SJSA1 (cell line): Measurements from ENCODE around the gene SPTBN5. TPM values are rescaled to one million over a fixed set of nuclear protein-coding genes. Genes with fewer than 3 reads are reported as not detected.

ENCODE experiments used
- DNase-seq, 2 experiments: peaks; one replicate each; pipeline ENCODE4 v3.0.0-alpha.2; 2015 to 2020; ENCODE audit warnings: low spot score in 2 of 2, low read depth in 1 of 2
- H3K27ac ChIP-seq: fragments of 250-450 bp; sonication (Bioruptor Pico); 2 replicates; pipeline ENCODE4 v1.5.1; 2020; ENCODE audit warnings: mild to moderate bottlenecking, moderate library complexity
- H3K27me3 ChIP-seq: fragments of 250-450 bp; sonication (Bioruptor Pico); replicated peaks from 2 replicates; pipeline ENCODE4 v1.5.1; 2020; ENCODE audit warnings: mild to moderate bottlenecking, moderate library complexity
- H3K36me3 ChIP-seq: fragments of 250-450 bp; sonication (Bioruptor Pico); 2 replicates; pipeline ENCODE4 v1.5.1; 2020; ENCODE audit warnings: mild to moderate bottlenecking
- H3K4me1 ChIP-seq: fragments of 250-450 bp; sonication (Bioruptor Pico); replicated peaks from 2 replicates; pipeline ENCODE4 v1.6.1; 2021; ENCODE audit warnings: mild to moderate bottlenecking
- H3K4me3 ChIP-seq: fragments of 250-450 bp; sonication (Bioruptor Pico); 2 replicates; pipeline ENCODE4 v1.5.1; 2020; ENCODE audit warnings: mild to moderate bottlenecking
- H3K9me3 ChIP-seq: fragments of 250-450 bp; sonication (Bioruptor Pico); replicated peaks from 2 replicates; pipeline ENCODE4 v1.5.1; 2020; ENCODE audit warnings: mild to moderate bottlenecking
- total RNA-seq: library from RNA; depleted of rRNA; stranded (reverse); fragments of >200 nt; shearing (Covaris generic); gene quantifications from 2 replicates; pipeline ENCODE4 v1.2.3, GENCODE V29; 2014

The SPTBN5 gene
- total RNA-seq, 1 experiment from 2014 or later, result 0.34 TPM

DNA sequence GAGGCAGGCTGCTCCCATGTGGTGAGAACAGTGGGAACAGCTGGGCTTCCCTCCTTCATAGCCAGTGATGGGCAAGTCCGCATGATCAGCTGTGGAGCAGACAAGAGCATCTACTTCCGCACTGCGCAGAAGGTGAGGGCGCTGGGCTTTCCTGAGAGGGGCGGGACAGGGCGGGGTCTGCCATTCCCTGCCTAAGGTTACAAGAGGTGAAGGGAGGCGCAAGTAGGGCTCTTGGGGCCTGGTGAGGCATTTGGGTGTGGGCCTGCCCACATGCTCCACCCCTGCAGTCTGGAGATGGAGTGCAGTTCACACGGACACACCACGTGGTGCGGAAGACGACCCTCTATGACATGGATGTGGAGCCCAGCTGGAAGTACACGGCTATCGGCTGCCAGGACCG is 76.5 kb downstream of the SPTBN5 start:
- no peak overlapping the region for H3K4me3 ChIP-seq
- H3K36me3 ChIP-seq, result peaks cover 59% of the 10 kb centered on the region
- H3K27me3 ChIP-seq, result no peaks in the 10 kb centered on the region
- H3K9me3 ChIP-seq, result no peaks in the 10 kb centered on the region
- H3K27ac ChIP-seq, result no peak overlapping the region
- DNase-seq, result no peak
- H3K4me1 ChIP-seq, result no peaks in the 10 kb centered on the region

DNA sequence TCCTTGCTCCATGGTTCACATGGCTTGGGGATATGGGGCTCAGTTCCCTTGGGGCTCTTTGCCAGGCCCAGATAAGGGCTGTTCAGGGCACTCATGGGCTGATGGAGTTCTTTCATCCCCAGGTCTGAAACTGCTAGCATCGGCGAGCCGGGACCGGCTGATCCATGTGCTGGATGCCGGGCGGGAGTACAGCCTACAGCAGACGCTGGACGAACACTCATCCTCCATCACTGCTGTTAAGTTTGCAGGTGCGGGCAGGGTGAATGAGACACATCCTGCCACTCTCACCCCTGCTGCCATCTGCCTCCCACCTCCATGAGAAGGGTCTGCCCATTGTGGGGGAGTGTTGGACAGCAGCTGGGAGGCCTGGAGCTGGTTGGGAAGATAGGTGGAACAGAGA is 77.1 kb downstream of the SPTBN5 start:
- Histone ChIP-seq H3K4me3 (no peak overlapping the region), H3K9me3 (no peaks in the 10 kb centered on the region), H3K27ac (no peak overlapping the region), H3K27me3 (no peaks in the 10 kb centered on the region), H3K36me3 (peaks cover 60% of the 10 kb centered on the region), H3K4me1 (no peaks in the 10 kb centered on the region)
- no peak for DNase-seq

DNA sequence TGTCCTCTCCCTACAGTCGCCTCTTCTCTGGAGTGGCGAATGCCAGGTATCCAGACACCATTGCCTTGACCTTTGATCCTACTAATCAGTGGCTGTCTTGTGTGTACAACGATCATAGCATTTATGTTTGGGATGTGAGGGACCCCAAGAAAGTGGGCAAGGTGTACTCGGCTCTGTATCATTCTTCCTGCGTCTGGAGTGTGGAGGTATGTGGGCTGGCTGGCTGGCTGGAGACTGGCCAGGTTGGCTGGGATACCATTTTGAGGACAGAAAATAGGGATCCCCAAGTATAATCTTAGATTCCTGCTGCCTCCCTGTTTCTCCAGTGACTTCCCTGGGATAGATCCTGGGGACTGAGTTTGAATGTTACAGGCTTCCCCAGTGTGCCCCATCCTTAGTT is 79.3 kb downstream of the SPTBN5 start:
- H3K27ac ChIP-seq, result no peak overlapping the region
- no peaks in the 10 kb centered on the region for H3K27me3 ChIP-seq
- H3K4me1 ChIP-seq, result peaks cover 12% of the 10 kb centered on the region
- no peak overlapping the region for H3K4me3 ChIP-seq
- no peak for DNase-seq
- no peaks in the 10 kb centered on the region; the same call in 1 of the 2 replicates for H3K9me3 ChIP-seq
- peaks cover 64% of the 10 kb centered on the region for H3K36me3 ChIP-seq

DNA sequence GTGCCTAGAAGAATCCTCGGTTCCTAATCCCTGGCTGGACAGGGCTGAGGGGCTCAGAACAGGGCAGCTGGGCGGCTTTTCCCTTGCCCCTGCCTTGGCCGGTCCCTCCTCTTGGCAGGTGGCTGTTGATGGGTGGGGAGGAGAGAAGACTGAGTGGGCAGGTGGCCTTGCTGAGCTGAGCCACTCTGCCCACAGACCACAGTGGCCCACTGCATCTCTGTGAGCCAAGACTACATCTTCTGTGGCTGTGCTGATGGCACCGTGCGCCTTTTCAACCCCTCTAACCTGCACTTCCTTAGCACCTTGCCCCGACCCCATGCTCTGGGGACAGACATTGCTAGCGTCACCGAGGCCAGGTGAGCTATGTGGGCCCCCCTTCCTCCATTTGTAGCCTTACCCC is 80.4 kb downstream of the SPTBN5 start:
- Histone ChIP-seq H3K27me3 (no peaks in the 10 kb centered on the region), H3K36me3 (peaks cover 56% of the 10 kb centered on the region), H3K27ac (no peak overlapping the region), H3K4me1 (peaks cover 22% of the 10 kb centered on the region), H3K4me3 (no peak overlapping the region), H3K9me3 (no peaks in the 10 kb centered on the region; the same call in 1 of the 2 replicates)
- DNase-seq, result no peak

DNA sequence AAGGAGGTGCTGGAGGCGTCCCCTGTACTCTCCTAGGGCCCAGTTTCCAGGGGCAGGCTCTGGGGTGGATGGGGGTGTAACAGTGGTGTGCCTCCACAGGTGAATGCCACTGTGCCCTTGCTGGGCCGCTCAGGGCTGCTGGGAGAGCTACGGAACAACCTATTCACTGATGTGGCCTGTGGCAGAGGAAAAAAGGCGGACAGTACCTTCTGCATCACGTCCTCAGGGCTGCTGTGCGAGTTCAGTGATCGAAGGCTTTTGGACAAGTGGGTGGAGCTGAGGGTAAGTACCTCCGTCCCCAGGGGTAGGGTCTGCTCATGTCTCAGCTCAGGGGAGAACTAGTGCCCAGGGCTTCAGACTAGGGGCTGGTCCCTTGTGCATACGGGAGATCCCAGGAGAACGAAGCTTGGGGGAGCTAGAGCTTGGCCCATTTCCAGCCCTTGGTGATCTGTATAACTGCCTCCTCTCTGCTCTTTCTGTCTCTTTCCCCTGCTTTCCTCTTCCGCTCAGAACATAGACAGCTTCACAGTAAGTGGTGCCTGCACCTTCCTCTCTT is 81.0 kb downstream of the SPTBN5 start:
- peaks cover 22% of the 10 kb centered on the region for H3K4me1 ChIP-seq
- H3K27ac ChIP-seq, result no peak overlapping the region
- no peak overlapping the region for H3K4me3 ChIP-seq
- H3K9me3 ChIP-seq, result no peaks in the 10 kb centered on the region; the same call in 1 of the 2 replicates
- H3K27me3 ChIP-seq, result no peaks in the 10 kb centered on the region
- no peak for DNase-seq
- H3K36me3 ChIP-seq, result peaks cover 51% of the 10 kb centered on the region

DNA sequence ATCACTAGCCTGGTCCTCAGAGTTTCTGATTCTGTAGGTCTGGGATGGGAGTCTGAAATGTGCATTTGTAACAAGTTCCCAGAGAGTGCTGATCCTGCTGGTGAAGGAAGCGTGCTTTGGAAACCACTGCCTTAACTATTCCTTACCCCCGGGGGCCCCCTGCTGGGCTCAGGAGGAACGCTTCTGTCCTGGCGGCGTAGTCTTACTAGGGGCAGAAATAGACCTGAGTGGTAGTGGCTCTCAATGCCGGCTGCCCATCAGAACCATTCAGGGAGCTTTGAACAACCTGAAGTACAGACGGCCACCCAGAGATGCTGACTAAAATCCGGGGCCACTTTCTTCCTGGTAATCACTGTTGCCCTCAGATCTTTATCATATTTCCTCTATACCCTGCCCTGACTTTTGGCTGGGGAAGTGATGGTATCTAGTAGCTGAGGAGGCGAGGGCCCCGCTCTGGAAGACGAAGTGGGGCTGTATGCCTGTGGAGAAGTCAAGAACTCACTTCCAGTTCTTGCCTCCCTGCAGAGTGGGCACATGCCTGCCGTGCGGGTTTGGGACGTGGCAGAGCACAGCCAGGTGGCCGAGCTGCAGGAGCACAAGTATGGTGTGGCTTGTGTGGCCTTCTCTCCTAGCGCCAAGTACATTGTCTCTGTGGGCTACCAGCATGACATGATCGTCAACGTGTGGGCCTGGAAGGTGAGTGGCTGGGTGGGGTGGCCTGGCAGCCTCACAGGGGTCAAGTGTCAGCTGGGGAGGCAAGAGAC is 82.2 kb downstream of the SPTBN5 start:
- no peak overlapping the region for H3K4me3 ChIP-seq
- peaks cover 40% of the 10 kb centered on the region for H3K36me3 ChIP-seq
- H3K27ac ChIP-seq, result no peak overlapping the region
- H3K27me3 ChIP-seq, result no peaks in the 10 kb centered on the region
- no peaks in the 10 kb centered on the region; the same call in 1 of the 2 replicates for H3K9me3 ChIP-seq
- peak; percentile 77 to 85 for DNase-seq
- H3K4me1 ChIP-seq, result peaks cover 22% of the 10 kb centered on the region

DNA sequence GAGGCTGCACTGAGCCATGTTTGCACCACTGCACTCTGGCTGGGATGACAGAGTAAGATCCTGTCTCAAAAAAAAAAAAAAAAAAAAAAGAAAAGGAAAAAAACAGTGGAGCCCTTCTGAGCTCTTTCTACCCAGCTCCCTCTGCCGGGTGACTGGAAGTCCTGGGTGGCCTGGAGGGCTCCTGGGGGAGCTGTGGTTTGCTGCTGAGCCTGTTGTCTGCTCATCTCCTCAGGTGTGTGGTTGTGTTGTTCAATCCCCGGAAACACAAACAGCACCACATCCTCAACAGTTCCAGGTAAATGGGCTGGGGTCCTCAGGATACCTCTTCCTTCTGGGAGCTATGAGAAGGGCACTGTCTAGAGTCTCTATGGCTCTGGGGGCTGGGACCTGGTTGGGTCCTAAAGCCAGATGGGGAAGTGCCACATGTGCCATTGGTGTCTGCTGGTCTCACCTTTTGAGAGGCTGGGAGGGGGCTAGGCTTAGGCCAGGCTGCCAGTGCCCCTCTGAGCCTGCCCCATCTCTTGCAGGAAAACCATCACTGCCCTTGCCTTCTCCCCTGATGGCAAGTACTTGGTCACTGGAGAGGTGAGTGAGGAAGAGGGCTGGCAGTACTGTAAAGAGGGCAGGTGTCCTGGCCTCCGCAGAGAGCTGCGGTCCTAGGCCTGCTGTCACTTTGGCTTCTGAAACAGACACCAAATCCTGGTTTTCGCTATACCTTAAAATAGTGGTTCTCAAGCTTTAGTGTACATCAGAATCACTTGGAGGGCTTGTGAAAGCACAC is 83.0 kb downstream of the SPTBN5 start:
- H3K27ac ChIP-seq, result no peak overlapping the region
- peaks cover 22% of the 10 kb centered on the region for H3K4me1 ChIP-seq
- H3K9me3 ChIP-seq, result no peaks in the 10 kb centered on the region; the same call in 1 of the 2 replicates
- peaks cover 35% of the 10 kb centered on the region for H3K36me3 ChIP-seq
- no peak overlapping the region for H3K4me3 ChIP-seq
- DNase-seq, result peak in 1 of 2 experiments; percentile 33
- H3K27me3 ChIP-seq, result no peaks in the 10 kb centered on the region

DNA sequence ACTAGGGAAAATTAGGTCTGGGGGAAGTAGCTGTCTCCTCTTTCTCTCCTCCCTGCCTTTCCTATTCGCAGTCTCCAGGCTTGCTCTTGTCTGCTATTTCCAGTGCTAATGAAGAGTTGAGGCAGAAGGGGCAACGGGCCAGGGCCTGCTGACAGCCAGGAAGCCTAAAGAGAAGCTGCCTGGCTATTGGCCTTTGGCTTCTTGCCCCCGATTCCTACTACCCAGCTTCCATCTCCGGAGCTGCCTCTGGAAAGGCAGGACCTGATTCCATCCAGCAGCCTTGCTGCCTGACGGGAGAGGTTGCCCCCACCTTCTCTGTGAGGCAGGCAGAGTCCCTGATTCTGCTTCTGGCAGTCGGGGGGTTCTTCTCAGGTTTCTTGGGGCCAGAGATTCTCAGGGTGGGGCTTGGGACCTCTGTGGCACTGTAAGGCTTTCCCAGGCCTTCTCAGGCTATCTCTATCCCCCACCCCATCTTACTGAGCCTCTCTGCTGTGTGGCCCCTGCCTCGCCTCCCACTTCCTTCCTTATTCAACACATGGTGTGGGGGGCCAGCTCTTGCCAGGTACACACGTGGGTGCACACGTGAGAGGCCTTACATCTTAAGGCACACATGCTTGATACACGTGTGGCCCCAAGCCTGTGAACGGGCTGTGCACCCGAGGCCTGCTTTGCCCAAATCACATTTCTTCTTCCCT is 84.2 kb downstream of the SPTBN5 start:
- Histone ChIP-seq H3K27ac (no peak overlapping the region), H3K4me3 (no peak overlapping the region), H3K27me3 (no peaks in the 10 kb centered on the region)

DNA sequence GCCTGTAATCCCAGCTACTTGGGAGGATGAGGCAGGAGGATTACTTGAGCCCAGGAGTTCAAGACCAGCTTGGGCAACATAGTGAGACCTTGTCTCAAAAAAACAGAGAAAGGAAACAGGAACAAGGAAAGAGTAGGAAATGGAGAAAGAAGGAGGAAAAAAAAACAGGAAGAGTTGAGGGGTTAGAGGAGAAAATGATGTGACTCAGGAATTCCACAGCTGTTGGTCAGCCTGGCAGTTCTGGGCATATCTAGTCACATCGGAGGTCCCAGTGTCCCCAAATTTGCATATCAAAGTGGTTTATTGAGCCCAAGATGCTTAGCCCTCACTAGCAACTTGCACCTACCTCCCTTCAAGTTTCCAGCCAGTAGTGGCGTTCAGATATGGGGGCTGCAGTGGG is 84.7 kb downstream of the SPTBN5 start:
- H3K27me3 ChIP-seq, result no peaks in the 10 kb centered on the region
- 0 out of 2 replicates have a peak overlapping the region, but pooled peaks have one; percentile 11 for H3K27ac ChIP-seq
- H3K9me3 ChIP-seq, result no peaks in the 10 kb centered on the region; the same call in 1 of the 2 replicates
- peaks cover 22% of the 10 kb centered on the region for H3K4me1 ChIP-seq
- no peak for DNase-seq
- peaks cover 27% of the 10 kb centered on the region for H3K36me3 ChIP-seq
- H3K4me3 ChIP-seq, result no peak overlapping the region

More for the DNA sequence above, 84.2 kb downstream of the SPTBN5 start:
- peaks cover 22% of the 10 kb centered on the region for H3K4me1 ChIP-seq
- no peaks in the 10 kb centered on the region; the same call in 1 of the 2 replicates for H3K9me3 ChIP-seq
- DNase-seq, result no peak
- peaks cover 28% of the 10 kb centered on the region for H3K36me3 ChIP-seq

DNA sequence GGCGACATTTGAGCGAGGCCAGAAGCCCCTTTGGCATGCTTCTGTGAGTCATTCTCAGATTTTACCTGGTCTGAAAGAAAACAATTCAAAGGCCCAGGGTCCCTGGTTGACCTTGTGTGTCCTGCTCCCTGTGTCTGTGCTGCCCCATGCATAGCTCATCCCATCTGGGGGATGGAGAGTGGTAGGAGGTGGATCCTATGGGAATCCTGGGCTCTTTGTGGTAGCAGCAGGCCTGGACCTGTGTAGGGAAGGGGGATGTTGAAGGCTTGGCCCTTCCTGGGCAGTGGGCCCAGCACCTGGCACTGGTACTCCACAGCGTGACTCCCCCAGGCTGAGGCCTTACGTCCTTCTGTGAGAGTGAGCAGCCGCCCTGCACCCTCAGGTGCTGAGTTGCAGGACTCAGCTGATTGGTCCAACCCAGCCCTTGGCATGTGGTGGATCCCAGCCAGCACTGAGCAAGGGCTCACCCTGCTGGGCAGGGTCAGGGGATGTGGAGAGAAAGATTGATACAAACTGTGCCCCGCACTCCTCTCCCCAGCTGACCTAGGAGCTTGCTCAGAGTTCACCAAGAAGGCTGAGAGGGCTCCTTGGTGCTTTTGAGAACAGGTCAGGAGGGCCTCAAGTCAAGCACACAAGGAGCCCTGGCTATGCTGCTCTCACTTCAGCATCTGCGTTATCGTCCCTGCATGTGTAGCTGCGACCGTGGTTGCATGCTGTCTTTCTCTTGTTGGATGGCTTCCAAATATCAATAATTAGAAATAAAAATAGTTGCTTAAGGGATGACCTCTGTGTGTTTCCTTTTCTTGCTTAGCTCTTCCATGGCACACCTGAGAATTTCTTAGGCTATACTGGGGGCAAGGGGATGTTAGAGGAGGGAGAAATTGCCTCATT is 87.3 kb downstream of the SPTBN5 start:
- no peak for DNase-seq
- no peaks in the 10 kb centered on the region; the same call in 1 of the 2 replicates for H3K9me3 ChIP-seq
- H3K36me3 ChIP-seq, result peaks cover 8% of the 10 kb centered on the region
- peaks cover 32% of the 10 kb centered on the region for H3K4me1 ChIP-seq
- no peak overlapping the region for H3K27ac ChIP-seq
- H3K27me3 ChIP-seq, result no peaks in the 10 kb centered on the region
- H3K4me3 ChIP-seq, result no peak overlapping the region

DNA sequence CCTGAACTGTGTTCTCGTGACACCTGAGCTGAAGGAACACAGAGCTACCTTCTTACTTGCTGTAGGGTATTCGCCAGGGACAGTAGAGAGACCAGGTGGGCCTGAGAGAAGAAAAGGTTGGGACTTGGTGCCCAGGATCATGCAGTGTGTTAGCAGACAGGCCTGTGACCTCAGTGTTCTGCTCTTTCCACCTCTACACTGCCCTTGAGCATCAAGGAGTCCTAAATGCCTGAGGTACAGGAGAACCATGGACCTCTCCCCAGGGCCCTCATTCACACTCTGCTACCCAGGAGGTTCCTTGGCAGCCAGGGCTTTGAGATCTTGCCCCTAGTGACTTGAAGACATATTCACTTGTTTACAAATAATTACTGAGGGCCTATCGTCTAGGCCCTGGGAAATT is 88.1 kb downstream of the SPTBN5 start:
- peaks cover 25% of the 10 kb centered on the region for H3K4me1 ChIP-seq
- H3K27ac ChIP-seq, result no peak overlapping the region
- no peak overlapping the region for H3K4me3 ChIP-seq
- H3K9me3 ChIP-seq, result no peaks in the 10 kb centered on the region
- DNase-seq, result no peak
- no peaks in the 10 kb centered on the region for H3K27me3 ChIP-seq
- H3K36me3 ChIP-seq, result peaks cover 2% of the 10 kb centered on the region; the same call in 1 of the 2 replicates

DNA sequence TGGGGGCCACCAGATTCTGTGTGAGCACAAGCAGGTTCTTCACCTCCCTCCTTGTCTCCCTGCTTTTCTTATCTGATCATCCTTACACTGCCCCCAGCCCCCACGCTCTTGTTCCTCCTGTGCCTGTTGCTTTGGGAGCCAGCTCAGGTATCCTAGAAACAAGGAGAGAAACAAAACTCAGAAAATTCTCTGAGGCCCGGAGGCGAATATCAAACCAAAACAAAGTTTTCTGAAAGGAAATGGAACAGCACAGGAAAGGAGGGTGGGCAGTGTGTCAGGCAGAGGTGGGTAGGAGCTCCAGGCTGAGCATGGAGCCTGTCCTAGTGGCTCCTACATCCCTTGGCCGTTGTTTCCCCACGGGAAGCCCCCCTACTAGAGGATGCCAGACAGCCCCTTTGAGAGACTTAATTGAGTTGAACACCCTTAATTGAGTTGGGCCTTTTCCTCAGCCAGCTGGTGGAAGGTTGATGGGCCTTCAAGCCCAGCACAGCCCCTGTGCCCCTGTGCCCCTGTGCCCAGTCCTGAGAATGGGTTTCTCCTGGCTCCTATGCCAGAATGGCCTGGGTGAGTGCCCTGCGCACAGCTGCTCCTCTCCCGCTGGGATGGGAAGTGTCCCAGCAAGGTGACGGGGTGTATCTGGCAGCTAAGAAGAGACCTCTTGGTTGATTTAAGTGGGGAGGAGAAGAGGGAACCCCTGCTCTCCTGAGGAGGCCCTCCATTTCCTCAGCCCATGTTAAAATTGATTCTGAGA is 88.8 kb downstream of the SPTBN5 start:
- H3K36me3 ChIP-seq, result peaks cover 2% of the 10 kb centered on the region; the same call in 1 of the 2 replicates
- no peak for DNase-seq
- H3K27me3 ChIP-seq, result no peaks in the 10 kb centered on the region
- no peak overlapping the region for H3K4me3 ChIP-seq
- peaks cover 23% of the 10 kb centered on the region for H3K4me1 ChIP-seq
- no peaks in the 10 kb centered on the region for H3K9me3 ChIP-seq
- H3K27ac ChIP-seq, result no peak overlapping the region
